HK-2 (cell line): Measurements from ENCODE around the gene PPP2R2B.
"Not testable (repeated sequence)": the region's sequence is repeated elsewhere in the genome, so short reads cannot be mapped to it uniquely, and the experiment has no call there.

Experiments
- DNase-seq: peaks from one replicate; pipeline ENCODE4 v3.0.0-alpha.2; 2018; ENCODE audit not compliant: unreplicated experiment

PPP2R2B gene

DNA sequence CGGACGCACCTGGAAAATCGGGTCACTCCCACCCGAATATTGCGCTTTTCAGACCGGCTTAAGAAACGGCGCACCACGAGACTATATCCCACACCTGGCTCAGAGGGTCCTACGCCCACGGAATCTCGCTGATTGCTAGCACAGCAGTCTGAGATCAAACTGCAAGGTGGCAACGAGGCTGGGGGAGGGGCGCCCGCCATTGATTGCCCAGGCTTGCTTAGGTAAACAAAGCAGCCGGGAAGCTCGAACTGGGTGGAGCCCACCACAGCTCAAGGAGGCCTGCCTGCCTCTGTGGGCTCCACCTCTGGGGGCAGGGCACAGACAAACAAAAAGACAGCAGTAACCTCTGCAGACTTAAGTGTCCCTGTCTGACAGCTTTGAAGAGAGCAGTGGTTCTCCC lies 268.8 kb downstream of the PPP2R2B start:
- DNase-seq, result not testable (repeated sequence)

DNA sequence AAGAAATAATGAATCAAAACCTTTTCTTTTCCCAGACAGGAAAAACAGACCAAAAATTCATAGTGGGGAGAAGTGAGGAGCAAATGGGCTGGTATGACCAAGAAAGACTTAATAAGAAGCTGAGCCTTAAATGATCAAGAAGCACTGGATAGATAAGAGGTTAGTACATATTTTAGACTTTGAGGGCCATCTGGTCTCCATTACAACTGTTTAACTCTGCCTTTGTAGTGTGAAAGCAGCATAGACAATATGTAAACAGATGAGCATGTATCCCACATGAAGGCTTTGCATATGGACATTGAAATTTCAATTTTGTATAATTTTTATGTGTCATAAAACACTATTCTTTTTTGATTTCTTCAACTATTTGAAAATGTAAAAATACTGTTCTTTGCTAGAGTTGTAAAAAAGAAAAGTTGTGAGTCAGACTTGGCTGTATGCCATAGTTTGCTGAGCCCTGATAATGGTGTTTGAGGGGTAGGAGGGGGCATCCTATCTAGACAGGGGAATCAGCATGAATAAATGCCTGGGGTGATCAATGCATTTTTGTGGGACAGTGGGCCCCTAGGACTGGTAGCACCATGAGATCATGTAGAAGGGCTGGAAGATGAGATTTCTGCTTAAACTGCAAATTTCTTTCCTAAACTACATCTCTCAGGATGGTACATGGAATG lies 270.8 kb downstream of the PPP2R2B start:
- DNase-seq, result no peak

DNA sequence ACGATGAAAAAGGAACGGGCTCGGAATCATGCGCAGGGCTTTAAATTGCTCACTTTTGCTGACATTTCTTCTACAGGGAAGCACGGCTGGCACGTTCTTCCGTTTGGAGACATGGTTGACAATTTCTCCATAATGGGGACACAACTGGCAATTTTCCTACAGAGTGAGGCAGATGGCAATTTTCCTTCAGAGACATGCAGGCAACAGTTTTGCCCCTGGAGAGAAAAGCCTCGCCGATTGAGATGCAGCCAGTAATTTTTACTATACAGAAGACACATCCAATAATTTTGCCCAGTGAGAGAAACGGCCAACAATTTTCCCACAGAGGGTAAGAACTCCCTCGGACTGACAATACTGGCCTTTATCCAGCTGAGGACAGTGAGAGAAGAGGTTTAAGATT lies 271.7 kb downstream of the PPP2R2B start:
- DNase-seq, result no peak

DNA sequence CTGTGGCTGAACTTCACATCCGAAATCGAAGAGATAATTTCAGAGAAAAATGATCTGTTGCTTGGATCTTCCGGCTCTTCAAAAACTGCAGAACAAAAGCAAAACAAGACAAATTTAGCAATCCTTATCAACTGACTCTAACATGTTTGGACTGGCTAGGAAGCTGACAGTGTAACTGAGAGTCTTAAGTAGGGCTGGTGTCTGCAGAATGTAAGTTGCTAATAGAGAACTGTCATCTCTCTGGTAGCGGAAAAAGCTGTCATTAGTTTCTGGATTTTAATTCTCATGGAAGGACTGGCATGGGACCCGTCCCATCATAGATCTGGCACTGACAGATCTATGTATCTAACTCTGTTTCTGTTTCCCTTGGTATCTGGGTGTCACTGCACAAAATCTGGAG lies 278.2 kb downstream of the PPP2R2B start:
- no peak for DNase-seq

DNA sequence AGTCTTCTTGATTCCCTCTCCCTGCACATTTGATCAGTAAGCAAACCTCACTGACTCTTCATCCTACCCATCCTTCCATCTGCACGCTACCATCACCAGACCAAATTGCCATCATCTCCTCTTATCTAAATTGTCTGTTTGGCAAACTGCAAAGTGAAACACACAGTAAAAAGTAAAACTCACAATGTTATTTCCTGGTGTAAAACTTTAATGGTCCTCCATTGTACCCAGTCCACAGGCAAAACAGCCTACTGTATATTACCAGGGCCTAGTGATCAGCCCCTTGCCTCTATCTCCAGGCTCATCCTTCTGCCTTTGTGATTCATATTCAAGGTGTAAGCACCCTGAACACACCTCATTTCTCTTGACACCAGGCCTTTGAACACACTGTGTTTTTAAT lies 279.3 kb downstream of the PPP2R2B start:
- no peak for DNase-seq

DNA sequence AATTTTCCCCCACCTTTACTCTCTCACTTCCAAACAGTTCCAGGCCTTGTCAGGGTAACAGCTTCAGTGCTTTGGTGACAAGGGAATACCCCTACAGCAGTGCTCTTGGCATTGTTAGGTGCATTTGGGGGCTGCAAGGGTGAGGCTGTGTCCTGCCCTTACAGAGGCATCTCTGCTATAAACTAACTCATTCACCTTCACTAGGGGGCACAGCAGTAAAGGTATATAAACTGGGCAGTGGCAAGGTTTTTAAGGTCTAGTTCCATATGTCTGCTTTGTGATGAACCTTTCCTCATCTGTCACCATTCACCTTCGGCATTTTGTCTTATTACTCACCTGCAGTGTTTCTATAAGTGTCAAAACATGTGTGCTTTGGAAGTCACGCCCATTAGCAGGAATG lies 283.5 kb downstream of the PPP2R2B start:
- DNase-seq, result no peak

DNA sequence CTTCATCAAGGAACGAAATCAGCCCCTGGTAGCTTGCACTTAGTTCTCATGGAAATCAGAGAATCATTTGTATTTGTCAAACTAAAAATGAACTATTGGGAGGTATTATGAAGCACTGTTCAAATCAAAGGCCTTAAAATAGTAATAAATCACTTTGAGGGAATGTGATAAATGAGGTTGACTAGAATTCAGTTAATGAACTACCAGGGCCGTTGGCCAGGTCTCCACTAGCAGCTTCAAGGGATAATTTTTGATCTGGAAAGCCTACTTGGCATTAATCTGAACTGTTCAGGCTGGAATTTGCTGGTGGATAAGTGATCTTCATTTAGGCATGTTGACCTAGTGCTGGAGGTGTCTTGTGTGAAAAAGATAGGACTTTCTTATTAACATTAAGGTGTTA lies 286.2 kb downstream of the PPP2R2B start:
- no peak for DNase-seq

DNA sequence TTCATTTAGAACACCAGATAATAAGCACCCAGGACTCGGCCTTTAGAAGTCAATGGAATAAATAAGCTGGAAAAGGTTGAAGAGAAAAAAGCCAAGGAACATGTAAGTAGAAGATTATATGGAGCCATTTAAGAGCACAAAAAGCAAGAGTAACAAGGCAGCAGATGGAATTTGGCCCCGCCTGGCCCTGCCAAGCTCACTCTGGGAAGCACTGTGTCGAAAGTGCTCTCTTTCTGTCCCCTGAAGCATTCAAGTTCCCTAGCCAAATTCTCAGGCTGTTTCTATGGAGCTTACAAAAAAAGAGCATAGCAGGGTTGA lies 289.6 kb downstream of the PPP2R2B start:
- DNase-seq, result no peak

DNA sequence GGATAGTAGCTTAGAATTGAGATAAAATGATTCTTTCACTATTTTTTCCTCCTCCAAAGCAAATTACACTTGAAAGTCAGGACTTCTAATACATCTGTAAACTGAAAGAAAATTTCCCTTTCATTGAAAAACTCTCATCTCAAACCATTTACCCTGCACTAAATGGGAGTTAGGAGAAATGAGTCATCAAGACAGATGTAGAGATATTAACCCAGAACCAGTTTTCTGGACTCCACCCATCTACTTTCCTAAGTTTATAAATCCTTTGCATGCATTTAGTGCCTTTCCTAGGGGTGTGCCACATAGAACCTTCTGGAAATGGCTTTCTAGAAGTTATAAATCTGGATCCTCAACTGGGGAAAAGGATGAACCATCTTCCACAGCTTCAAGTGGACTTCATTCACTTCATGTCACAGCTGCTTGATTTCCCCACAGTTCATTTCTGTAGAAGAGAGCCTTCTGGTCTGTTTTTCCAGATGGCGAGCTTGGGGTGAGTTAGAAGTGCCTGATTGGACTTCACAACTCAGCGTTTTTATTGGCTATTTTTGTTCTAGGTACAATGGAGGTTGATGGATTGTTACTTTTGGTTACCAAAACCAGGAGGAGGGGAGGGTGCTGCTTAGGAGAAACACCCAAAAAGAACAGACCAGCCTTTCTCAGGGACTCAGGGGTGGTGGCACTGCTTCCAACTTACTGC lies 290.1 kb downstream of the PPP2R2B start:
- no peak for DNase-seq

DNA sequence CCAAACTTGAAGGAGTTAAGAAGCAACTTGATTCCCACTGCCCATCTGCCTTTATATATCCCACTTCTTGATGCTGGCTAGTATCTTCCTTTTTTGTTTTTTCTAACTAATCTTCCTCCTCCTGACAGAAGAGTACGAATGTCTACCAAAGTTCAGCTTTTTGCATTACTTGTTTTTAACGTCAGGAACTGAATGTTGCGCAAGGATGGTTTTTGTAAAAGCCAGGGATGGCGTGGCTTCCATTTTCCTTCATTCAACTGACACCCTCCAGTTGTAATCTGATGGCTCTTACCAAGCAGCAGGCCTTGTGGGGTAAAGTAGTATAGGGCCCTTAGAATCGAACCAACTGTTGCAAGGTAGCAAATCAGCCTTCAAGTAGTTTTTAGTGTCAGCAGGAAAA lies 291.8 kb downstream of the PPP2R2B start:
- no peak for DNase-seq

DNA sequence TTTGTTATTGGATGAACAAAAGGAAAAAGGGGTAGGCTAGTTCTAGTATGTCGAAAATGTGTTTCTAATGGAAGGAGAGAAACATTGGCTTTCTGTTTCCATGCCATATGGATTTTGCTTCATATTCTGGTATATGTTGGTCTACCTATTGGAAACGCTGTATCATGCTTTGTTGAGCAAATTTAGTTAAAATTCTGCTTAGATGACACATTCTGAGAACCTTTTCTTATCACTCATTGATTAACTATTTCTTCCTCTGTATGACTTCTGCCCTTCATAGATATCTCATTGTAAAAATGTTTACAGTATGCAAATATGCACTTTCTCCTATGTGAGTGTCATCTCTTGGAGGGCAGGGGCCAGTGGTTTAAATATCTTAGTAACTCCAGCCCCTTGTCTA lies 293.8 kb downstream of the PPP2R2B start:
- no peak for DNase-seq

DNA sequence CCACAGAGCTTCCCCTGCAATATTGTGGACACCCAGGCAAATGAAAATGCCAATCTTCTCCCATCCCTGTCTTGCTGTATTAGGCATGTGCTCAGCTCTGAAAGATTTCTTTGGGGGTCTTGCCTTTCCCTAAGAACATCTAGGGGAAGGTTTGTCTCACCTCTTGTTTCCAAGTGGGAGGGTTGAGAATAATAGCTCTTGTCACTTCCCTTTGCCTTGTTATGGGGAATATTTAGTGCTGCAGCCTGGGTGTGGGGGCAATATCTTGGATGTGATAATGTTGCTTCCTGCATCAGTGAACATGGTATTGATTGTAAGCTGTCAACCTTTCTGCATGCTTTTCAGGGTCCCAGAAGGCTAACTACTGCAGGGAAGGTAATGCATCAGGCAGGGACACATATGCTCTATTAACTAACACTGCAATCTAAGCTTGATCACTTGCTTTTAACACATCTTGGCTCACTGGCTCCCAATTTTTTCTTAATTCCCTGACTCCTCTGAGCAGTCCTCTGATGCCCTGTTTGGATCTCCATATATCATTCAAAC lies 296.4 kb downstream of the PPP2R2B start:
- DNase-seq, result no peak

DNA sequence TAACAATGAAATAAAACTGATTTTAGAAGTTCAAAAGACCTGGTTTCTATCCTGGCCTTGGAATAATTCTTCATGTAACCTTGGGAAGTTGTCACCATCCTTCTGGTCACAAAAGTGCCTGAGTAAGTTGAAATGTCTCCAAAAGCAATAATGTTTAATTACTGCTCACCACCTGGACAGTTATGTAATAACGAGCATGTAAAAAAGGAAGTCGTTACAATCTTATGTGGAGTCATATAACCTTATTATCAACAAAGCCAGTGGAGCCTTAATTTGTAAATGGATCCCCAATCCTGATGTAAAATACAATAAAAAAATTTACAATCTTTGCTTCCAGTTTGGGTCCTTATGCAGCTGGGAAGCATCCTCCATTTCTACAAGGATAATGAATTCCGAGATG lies 298.3 kb downstream of the PPP2R2B start:
- no peak for DNase-seq

DNA sequence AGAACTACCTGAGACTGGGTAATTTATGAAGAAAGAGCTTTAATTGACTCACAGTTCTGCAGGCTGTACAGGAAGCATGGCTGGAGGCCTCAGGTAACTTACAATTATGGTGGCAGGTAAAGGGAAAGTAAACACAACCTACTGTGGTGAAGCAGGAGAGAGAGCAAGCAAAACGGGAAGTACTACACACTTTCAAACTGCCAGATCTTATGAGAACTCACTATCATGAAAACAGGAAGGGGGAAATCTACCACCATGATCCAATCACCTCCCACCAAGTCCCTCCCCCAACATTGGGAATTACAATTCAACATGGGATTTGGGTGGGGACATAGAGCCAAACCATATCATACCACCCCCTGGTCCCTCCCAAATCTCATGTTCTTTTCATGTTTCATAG lies 303.8 kb downstream of the PPP2R2B start:
- DNase-seq, result no peak

DNA sequence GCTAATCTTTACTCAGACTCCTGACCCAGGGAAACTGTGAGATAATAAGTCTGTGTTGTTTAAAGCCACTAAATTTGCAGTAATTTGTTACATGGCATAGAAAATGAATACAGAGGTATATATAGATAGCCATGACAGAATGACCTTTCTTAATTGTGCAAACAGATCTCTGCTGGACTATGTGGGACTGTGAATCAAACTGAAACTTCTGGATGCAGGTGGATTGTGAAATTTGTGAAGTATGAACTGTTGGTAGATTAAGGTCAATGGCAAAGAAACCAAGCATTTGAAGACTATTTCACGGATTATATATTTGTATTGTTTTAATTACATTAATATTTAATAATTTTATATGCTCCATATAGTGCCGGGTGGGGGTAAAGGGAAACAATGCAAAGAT lies 310.4 kb downstream of the PPP2R2B start:
- no peak for DNase-seq

DNA sequence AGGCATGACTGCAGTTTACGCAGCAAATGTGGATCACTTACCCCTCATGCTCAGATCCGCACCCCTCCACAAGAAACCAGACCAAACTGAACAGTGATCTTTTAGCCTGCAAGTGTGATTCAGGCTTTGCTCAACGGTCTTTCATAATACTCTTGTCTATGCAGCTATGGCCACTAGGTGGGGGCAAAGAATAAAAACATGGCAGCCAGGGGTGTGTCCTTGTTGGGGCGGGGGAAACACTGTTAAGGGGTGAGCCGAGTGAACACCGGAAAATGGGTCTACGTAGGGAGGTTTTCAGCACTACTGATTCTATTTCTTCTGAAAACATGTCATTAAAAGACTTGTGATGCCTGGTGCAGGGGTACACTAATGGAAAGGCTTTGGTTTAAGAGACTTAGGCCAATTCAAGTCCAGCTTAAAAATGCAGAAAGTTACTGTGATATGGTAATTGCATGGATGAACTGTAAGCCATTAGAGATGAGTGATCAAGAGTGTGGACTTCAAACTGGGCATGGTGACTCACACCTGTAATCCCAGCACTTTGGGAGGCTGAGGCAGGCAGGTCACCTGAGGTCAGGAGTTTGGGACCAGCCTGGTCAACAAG lies 312.7 kb downstream of the PPP2R2B start:
- peak; percentile 33 for DNase-seq

DNA sequence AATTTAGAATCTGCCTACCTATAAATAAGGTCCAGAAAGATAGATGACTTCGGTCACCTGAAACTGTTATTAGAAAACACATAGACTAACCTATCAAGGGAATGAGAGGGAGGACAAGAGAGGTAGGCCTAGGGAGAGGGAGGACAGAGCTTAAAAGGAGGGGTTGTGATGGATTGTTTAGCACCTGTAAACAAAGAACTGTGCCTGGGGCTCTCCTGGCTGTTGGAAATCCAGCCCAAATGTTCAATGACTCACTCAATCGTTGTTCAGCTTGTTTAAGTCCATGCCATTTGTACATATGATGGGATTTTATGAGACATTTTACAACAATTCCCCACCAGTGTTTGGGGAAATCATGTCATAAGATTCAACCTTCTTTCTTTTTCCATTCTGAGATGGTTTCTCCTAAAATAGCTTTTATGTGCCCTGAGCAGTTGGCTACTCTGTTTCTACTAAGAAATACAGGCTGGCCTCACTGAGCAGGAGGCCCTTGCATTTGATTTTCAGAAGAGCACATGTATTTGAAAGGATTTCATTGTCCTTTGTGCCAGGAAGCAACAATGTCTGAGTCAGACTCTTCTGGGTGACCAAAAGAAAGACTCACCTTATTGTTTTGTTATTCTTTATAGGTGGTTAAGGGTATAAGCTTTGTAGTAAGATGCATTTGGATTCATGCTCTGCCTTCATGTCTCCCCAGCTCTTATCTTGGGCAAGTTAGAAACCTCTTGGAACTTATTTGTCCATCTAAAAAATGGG lies 314.4 kb downstream of the PPP2R2B start:
- DNase-seq, result no peak

DNA sequence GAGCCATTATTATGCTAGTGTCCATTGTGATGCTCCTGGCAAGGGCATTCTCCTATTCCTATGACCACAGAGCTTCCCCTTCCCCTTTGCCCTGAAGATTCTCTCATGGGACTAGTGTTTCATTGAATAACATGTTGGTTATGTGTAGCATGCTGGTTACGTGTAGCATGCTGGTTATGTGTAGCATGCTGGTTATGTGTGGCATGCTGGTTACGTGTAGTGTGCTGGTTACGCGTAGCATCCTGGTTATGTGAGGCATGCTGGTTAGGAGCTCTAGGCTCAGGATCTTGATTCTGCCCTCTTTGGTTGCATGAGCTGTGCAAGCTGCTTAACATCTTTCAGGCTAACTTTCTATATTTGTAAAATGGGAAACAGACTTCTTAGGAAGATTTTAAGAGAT lies 316.1 kb downstream of the PPP2R2B start:
- no peak for DNase-seq

DNA sequence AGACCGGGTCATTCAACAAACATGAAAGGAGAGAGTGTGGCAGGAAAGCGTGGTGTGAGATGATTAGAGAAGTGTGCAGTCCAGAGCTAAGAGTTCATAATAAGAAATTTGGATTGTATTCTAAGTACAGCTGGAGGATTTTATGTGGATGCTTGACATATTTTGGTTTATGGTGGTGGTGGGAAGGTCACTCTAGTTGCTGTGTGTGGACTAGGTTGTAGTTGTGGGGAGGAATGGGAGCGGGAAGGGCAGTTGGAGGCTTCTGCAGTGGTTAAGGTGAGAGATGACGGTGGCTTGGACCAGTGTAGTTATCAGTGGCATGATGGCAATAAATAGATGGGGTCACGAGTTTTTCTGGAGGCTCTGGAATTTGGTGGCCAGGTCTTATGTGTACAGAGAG lies 316.8 kb downstream of the PPP2R2B start:
- no peak for DNase-seq

DNA sequence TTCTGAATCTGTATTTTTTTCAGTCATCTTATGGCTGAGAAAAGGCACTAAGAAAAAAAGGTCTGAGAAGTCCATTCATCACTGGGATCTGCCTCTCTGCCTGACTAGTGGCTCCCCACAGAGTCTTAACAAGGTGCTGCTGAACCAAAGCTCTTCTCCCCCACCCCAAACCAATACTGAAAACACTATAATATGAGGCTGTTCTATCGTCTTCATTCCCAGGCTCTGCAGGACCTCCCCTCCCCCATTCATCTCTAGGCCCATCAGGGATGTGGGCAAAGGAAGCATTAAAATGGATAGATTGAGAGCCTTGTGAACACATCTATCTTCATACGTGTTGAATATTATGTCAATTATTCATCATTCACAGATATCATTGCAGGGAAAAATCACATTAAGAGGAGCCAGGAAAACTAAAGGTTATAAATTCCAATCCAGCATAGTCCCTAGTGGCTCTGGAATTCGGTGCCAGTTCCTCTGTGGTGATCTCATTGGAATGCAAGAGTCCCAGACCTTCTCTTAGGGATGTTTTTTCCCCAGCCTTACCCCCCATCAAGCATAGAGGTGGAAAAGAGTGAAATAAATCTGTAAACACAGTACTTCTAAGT lies 318.2 kb downstream of the PPP2R2B start:
- no peak for DNase-seq

DNA sequence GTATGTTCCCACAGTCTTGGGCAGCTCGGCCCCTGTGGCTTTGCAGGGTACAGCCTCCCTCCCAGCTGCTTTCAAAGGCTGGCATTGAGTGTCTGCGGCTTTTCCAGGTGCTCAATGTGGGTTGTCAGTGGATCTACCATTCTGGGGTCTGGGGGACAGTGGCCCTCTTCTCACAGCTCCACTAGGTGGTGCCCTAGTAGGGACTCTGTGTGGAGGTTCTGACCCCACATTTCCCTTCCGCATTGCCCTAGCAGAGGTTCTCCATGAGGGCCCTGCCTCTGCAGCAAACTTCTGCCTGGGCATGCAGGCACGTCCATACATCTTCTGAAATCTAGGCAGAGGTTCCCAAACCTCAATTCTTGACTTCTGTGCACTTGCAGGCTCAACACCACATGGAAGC lies 321.7 kb downstream of the PPP2R2B start:
- not testable (repeated sequence) for DNase-seq

DNA sequence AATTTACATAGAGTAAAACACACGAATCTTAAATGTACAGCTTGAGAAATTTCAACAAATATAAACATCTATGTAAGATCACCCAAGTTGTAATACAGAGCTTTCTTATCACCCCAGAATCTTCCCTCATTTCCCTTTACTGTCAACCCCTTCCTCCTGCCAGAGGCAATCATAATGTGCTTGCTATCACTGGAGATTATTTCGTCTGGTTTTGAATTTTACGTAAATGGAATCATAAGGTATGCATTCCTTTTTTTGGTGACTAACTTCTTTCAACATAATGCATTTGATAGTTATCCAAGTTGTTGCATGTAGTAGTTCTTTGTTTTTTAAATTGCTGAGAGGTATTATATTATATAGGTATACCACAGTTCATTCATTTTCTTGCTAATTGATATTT lies 325.1 kb downstream of the PPP2R2B start:
- DNase-seq, result no peak
